Inferior parietal cortex (tissue), 1 donor: ENCODE data around the gene UCKL1.

ENCODE experiments used
- DNase-seq: peaks from one replicate; pipeline ENCODE4 v3.0.0-alpha.2; 2016; ENCODE audit errors: extremely low spot score

UCKL1 gene

DNA sequence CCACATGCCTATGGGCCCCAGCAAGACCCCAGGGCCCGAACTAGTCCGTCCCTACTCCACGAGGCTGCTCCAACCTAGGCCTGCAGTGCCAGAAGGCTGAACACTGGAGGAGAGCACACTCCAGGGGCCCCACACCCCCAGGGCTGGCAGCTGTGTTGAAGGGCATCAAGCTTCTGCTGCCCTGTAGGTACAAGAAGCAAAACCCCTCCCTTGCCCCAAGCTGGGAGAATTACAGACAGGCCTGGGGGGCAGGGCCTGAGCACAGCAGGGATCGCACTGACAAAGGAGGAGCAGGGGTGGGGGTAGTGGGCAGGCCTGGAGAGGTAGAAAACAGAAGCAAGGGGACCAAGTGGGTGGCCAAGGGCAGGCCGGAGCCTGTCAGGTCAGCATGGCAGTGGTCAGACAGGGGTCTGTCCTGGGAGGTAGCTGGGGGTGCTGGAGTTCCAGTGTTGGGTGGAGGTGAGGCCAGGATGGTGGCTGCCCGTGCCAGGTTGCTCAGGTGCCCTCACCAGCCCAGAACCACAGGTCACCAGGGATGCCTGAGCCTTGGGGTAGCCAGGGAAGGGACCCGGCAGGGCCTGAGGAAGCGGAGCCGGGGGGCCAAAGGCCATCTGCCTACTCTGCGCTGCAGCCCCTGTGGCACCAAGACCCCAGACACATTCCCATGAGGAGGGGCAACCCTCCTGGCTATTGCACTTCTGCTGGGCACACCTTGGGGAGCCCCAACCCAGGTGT lies 2.9 kb upstream of the UCKL1 start:
- no peak for DNase-seq

DNA sequence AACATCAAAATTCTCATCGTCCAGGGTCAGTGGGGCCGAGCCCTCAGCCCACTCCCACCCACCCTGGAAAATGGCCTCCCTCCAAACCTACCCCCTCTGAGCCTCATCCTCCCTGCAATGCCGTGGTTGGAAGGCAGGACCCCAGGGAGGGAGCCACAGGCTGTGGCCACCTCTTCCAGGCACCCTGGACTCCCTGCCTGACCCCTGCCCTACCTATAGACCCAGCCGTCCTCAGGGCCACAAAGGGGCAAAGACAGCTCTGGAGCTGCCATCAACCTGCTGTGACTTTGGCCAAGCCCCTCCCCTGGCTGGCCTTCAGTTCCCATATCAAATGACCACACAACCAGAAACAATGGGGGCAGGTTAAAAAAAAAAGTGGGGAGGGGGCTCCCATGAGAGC lies 2.3 kb upstream of the UCKL1 start:
- DNase-seq: no peak

DNA sequence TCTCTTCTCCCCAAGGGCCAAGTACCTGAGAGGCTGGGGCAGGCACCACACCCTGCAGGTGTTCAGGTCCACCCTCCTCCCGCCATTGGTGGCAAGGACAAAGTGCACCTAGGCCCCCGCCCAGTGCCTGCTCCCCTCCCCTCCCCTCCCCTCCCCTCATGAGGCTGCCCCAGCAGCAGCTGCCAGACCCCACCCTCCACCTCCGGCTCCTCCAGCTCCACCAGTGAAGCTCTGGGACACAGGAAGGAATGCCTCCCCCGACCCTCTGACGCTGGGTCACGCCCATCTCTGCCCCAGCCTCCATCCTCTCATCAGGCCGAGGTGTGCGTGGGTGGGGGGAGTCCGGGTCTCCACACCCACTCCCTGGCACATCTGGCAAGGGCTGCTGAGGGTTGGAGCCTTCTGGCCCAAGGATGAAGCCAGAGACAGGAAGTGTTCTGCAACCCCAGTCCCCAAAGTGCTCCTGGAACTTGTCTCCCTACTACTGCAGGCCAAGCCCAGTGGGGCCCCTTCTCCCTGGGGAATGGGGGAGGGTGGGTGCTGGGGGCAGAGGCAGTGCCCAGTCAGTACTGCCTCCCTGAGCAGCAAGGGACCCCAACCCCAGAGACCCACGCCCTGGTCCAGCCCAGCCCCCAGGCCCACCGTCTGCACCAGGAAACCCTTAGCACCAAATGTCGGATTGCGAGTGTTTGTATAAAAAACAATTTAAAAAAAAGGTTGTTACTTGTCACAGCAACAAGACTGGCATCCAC lies 1.6 kb upstream of the UCKL1 start:
- no peak for DNase-seq

DNA sequence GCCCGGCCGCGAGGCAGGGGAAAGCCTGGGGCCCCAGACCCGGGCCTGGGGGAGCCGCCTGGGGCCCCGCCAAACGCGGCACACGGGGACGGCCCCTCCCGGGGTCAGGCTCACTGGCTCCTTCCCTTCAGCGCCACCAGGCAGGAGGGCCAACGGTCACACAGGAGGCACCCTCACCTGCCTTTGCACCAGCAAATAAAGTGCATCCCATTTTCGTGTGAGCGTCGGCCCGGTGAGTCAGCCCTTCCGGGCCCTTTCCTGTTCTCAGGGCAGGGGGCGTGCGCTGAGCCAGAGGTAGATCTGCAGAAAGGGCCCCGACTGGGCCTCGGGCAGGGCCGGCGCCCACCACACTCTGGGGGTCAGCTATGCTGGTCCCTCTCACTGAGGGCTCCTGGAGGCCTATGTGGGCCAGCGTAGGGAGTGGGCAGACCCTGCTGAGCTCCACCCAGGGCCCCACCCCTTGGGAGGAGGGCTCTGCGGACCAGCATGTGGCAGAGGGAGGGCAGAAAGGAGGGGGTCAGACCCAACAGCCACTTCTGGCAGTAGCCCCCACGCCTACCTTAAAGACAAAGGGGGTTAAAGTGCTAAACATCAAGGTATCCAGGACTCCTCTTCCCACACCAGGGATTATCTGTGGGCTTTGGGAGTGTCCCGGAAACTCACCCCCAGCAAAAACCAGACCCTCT lies 931 bp upstream of the UCKL1 start:
- no peak for DNase-seq

DNA sequence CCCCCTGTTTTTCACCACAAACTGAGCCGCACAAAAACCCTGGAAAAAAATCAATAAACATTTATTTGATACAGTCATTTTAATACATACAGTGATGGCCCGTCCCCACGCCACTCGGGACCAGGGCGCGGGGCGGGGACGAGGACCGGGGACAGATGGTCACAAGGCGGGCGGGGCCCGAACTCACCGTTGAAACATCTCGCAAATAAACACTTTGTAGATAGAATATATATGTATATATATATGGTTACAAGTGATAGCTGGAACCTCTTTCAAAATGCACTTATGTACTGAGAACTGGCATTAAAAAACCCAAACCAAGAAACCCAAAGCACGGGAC lies 418 bp upstream of the UCKL1 start:
- DNase-seq: no peak

DNA sequence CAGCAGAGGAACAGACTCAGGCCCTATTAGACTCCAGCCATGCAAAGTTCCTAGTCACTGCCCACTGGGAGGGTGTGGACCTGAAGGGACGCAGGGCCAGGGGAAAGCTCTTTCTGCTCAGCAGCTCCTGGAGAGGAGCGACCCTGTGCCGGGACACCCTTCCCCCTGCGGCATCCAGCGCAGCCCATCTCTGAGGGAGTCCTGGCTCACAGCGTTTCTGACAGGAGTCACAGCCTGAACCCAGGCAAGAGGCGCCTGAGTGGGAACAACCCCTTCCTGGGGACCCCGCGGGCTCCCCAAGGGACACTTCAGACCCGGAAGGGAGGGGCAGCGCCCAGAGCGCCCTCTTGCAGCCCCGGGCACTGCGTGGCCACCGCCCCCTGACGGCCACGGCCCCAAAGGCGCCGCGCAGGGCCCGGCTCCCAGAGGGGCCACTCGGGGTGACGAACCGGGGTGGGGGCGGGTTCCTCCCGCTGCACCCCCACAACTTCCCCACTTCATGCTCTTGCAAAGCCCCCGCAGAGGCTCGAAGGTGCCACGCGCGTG lies 862 bp downstream of the UCKL1 start:
- DNase-seq: peak; percentile 24

DNA sequence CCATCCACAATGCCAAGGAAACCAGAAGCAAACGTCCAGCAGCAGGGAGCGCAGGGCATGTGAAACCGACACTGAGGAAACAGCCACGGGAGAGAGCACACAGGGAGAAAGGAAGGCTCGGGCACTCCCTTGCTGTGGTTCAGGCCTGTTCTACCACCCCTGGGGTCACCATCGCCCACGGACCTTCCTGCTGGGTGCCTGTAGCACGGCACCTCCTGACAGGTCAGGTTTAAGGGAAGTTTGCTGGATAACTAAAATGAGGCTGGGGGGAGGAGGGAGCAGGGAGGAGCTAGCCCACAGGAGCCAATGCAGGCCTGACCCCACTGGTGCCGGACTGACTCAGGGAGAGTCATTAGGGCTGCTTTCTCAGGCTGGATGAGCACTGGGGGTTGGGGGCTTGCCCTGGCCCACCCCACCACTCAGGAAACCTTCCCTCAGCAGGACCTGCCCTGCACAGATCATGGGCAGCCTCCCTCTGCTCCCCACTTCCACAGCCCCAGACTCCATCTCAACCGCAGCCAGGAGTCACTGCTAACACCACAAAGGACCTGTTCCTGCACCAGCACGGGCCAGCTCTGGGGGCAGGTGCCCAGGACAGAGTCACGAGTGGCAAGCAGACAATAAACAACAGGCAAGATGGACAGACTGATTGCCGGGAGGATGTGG lies 2.3 kb downstream of the UCKL1 start:
- no peak for DNase-seq

DNA sequence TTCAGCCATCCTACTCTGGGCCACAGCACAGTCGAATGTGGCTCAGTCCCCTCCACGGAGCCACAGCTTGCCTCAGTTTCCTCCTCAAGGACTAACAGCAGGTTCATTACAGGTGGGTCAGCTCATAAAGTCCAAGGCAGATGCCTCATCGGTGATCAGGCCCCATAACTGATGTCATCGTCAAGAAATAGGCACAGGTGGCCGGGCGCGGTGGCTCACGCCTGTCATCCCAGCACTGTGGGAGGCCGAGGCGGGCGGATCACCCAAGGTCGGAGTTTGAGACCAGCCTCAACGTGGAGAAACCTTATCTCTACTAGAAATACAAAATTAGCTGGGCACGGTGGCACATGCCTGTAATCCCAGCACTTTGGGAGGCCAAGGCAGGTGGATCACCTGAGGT lies 3.4 kb downstream of the UCKL1 start:
- DNase-seq: no peak

DNA sequence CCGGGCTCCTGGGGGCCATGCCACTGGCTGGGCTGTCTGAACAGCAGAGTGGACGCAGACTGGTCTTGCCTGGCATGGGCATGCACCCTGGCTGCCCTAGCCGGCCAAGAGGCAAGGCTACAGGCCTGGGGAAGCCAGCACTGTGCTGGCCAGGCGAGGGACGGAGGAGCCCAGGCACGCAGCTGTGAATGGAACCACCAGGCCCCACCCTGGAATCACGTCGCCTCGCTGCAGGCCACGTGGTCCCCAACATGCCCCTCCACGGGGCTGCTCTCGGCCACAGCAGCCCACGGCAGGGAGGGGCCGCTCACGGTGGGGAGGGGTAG lies 4.0 kb downstream of the UCKL1 start:
- no peak for DNase-seq

DNA sequence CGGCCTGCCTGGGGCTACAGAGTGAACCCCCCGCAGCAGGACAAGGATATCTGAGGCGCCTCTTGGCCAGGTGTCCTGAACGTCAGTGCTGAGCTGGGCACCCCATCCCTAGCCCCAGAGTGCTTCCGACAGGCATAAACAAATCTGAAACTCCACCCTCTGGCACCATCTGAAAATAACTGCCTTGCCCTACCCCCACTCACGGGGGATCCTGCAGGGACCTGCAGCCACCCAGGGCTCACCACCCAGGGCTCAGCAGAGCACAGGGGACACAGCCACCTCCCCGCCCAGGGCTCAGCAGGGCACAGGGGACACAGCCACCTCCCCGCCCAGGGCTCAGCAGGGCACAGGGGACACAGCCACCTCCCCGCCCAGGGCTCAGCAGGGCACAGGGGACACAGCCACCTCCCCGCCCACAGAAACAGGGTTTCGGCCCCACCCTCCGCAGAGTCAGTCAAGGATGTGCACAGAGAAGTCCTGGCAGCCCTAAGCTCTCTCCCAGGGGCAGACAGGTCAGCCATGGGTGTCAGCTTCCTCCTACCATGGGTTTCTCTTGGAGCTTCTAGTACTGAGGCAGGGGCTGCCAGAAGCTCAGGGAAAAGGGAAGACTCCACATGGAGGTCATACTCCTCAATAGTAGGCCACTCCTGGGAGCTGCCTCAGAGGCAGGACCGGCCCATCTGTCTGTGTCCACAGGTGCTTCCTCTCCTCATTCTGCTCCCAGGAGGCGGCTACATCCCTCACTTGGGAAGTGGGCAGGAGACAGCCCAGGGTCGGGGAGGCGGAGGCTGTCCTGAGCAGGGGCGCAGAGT lies 4.6 kb downstream of the UCKL1 start:
- no peak for DNase-seq

DNA sequence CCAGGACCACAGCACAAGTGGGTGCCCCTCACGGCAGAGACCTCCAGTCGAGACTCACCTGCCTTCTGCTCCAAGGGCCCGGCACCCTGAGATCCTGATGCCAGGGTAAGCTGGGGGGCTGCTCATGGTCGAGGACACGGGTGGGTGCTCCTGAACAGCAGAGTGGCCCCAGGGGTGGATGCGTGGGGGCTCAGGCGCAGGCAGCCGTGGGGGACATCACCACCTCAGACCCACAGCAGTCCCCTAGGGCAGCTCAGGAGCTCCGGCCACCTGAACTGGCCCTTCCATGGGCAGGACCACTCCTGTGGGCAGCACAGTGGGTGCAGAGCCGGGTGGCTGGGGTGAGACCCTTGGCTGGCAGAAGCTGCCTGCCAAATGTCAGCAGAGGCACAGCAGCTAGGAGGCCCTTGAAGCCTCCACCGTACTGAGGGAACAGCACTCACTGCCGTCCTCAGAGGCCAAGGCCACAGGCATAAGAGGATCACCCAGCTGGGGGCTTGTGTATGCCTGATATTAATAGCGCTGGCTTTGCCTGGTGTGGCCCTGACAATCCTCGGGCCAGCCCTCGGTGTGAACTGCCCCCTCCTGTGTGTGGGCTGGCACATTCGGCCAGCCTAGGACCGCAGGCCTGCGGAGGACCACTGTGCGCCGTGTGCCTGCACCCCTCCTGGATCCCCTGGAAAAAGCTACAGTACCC lies 5.4 kb downstream of the UCKL1 start:
- DNase-seq: no peak

DNA sequence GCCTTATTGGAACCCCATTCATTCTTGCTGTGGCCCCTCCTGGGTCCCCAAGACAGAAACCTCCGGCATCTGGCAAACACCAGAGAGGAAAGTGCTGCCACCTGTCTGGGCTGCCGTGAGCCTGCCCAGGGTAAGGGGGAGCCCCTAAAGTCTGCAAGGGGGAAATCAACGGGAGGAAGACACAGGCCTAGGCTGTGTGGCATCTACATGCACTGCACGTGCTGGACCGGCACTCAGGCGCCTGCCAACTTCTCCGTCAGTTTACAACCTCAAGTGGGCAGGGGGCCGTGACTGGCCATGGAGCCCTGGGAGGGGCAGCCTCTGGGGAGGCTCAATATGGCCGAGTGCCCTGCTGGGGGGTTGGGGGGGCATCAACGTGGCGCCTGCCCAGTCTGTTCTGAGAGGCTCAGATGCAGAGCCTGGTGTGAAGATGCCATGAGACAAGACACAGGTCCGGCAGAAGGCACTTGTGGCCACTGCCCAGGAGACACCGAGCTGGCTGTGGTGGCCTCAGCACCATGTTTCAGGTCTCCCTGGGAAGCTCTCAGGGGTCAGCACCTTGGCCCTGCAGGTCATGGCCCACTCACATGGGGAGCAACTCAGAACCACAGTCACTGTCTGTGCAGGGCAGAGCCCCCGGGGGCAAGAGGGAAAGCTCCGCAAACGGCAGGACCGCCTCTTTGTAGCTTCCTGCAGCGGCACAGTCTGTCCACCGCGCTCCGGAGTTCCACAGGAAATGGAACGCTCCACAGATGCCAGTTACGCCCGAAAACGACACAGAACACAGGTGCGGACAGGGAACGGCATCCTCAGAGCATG lies 8.4 kb downstream of the UCKL1 start:
- no peak for DNase-seq

DNA sequence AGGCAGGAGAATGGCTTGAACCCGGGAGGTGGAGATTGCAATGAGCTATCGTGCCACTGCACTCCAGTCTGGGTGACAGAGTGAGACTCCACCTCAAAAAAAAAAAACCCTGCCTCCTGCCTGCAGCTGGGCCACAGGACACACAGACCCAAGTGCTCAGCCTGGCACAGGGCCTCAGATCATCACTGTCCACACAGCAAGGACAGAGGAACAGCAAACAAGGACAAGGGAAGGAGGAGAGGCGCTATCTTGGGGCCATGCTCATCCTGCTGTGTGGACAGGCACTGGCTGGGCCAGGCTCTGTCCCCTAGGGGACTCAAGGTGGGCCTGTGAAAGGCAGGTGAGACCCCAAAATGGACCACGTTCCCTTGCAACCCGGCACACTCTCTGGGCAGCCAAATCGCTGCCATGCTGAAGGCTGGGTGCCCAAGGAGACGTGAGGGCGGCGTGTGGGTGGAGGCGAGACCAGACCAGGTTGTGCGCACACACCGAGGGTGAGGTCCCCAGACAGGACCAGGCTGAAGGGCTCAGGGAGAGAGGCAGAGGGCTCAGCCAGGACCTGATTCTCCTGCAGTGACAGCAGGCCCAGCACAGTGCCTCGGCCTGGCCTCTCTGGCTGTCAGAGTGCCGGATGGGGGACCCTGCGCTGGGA lies 9.1 kb downstream of the UCKL1 start:
- DNase-seq: no peak

DNA sequence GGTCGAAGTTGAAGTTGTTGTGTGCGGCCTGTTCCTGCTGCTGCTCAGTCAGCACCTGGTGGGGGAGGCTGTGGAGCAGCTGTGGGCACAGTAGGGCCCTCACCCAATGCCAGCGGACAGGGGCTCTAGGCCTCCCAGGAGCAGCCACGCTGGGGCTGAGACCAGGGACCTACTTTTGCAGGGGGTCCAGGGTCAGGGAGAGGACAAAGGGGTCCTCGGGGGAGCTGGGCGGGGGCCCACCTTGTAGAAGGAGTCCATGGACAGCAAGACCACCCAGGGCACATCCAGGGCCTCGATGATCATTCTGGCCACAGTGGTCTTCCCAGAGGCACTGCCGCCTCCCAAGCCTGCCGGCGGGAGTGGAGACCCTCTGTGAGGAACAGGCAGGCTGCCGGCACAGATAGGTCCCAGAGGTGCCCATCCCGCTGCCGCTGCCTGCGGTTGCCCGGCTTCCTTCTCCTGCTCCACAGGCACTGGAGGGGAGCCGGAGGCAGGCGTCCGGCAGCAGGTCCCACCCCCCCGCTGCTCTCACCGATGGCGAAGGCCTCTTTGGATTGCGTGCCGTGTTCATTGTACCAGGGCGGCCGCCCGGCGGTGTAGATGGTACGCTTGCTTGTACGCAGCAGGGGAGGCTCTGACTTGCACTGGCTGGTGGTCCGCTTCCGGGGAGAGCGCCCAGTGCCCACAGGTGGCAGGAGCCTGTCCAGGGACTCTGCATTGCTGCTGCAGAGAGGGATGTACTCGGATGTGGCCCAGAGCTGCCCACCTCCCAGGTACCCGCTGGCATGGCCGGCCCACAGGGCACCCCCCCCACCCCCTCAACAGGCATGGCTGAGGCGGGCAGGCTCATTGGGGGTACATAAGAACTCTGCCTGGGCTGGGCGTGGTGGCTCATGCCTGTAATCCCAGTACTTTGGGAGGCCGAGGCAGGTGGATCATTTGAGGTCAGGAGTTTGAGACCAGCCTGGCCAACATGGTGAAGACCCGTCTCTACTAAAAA lies 10.0 kb downstream of the UCKL1 start:
- DNase-seq: no peak

DNA sequence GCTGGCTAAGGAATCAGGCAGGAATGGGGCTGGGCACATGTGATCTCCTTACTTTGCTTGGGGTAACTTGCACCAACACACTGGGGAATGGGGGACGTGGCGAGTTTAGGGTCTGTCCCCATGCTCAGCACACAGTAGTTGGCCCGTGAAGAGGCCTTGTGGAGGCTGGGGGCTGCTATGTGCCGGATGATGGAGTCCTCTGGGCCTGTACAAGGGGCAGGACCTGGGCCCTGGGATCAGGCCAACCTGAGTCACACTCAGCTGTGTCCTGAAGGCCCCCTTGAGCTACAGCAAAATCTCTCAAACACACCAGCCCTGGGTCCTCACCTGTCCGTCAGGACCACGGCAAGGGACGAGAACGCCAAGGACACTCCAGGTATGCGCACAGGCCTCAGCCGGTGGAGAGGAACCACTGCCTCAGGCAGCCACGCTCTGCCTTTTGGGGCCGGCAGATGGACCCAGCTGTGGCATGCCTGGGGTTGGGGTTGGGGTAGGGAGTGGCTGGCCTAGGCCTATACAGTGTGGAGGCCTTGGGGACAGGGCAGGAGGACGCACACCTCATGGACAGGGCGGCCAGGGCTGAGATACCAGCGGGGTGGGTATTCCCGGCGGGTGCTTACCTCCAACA lies 11.1 kb downstream of the UCKL1 start:
- no peak for DNase-seq

DNA sequence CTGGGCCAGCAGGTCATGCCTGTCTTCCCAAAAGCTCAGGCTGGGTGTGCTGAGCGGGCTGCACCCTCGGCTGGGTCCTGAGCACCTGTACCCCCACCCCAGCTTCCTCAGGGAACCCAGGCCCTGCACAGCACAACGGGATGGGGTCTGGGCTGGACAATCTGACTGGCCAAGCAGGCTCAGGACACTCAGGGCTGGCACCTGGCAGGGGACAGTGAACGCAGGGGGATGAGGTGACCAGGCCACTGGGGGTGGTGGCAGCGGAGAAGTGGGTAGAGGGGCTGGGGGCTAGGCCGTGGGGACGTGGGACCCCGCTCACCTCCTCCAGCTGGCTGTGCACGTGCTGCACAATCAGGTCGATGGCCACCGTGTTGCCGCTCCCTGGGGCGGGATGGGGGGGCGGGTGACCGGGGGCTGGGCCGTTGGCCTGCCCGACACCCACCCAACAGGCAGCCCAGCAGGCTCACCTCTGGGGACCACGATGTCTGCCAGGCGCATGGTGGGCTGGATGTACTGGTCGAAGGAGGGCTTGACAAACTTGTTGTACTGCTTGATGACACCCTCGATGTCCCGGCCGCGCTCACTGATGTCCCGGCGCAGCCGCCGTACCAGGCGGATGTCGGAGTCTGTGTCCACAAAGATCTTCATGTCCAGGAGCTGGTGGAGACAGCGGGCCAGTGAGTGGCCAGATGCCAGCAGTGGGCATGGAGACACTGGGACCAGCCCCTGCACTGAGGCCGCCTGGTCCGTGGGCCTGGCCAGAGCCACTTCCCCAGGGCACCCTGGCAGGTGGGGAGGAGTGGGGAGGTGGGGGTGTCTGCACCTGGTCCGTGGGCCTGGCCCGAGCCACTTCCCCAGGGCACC lies 11.9 kb downstream of the UCKL1 start:
- DNase-seq: no peak

DNA sequence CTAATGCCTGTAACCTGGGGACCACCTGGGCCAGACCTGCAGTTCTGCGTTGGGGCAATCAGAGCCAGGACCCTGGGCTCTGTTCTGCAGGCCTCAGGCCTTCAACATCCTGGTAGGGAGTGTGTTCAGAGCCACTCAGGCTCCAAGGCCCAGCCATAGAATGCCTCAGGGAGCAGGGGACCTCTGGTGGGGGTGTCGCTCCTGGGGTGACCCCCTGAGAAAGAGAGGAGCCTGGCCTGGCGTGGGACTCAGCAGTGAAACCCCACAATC lies 12.5 kb downstream of the UCKL1 start:
- no peak for DNase-seq
